ENCODE measurements around the gene PDLIM5. TPM values are rescaled to one million over a fixed set of nuclear protein-coding genes. Genes with fewer than 3 reads are reported as not detected.

The PDLIM5 gene
- total RNA-seq, 4 donors from 2014 or later, result 473 to 833 (median 673) TPM

DNA sequence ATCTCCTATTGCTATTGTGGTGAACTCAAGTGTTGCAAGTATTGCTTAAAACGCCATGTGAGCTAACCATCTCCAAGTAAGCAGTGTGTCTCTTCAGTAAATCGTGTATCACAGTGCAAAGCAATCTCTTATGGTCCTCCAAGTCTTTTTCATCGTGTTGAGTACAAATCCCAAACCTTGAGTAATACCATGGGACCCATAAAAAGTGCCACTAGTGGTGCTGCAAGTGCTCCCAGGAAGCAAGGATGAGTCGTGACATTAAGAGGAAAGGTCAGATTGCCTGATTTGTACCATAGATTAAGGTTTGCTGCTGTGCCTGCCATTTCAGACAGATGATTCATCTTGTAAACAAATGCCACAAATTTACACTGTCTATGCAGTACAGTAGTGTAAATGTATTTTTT, 239.1 kb downstream of the PDLIM5 start:
- no peak for ATAC-seq

DNA sequence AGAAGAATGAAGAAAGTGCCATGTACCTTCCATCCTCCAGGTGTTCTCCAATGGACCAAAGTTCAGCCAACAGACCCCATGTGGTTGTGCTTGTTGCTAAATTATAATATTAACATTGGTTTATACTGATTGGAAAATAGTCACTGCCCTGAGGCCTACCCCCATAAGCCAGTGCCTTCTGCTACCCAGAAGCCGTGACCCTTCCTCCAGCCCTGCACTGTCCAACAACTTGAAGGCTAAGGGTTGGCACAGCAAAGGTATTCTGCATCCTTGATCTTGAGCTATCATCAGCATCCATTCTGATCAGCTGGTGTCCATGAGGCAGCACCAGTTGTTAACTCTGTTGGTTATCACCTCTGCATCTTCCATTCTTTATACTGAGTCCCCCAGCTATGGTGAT, 239.8 kb downstream of the PDLIM5 start:
- in situ Hi-C loops (cut with MboI; ENCODE audit: low sequenced_read_pairs in 4 of 4), result no loop called here

More for the DNA sequence above, 239.1 kb downstream of the PDLIM5 start:
- no peak for DNase-seq
- no peaks in the 10 kb centered on the region for H3K27me3 ChIP-seq
- H3K4me3 ChIP-seq, result no peak overlapping the region
- TF ChIP-seq, protein P1, sequence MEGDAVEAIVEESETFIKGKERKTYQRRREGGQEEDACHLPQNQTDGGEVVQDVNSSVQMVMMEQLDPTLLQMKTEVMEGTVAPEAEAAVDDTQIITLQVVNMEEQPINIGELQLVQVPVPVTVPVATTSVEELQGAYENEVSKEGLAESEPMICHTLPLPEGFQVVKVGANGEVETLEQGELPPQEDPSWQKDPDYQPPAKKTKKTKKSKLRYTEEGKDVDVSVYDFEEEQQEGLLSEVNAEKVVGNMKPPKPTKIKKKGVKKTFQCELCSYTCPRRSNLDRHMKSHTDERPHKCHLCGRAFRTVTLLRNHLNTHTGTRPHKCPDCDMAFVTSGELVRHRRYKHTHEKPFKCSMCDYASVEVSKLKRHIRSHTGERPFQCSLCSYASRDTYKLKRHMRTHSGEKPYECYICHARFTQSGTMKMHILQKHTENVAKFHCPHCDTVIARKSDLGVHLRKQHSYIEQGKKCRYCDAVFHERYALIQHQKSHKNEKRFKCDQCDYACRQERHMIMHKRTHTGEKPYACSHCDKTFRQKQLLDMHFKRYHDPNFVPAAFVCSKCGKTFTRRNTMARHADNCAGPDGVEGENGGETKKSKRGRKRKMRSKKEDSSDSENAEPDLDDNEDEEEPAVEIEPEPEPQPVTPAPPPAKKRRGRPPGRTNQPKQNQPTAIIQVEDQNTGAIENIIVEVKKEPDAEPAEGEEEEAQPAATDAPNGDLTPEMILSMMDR (IDR thresholded peaks at IDR 0.05 in 4 of 5, conservative IDR thresholded peaks at IDR 0.05 in 1 of 5), result no peak
- no peak for TF ChIP-seq POLR2A (IDR thresholded peaks at IDR 0.05)
- H3K27ac ChIP-seq, result no peak overlapping the region
- no peaks in the 10 kb centered on the region for H3K4me1 ChIP-seq
- no peaks in the 10 kb centered on the region for H3K9me3 ChIP-seq
- no peaks in the 10 kb centered on the region for H3K36me3 ChIP-seq
- intact Hi-C loops (cut with DNase I; ENCODE audit: low total_unique reads), result no loop called here
- in situ Hi-C loops (cut with MboI; ENCODE audit: low sequenced_read_pairs in 4 of 4), result no loop called here

DNA sequence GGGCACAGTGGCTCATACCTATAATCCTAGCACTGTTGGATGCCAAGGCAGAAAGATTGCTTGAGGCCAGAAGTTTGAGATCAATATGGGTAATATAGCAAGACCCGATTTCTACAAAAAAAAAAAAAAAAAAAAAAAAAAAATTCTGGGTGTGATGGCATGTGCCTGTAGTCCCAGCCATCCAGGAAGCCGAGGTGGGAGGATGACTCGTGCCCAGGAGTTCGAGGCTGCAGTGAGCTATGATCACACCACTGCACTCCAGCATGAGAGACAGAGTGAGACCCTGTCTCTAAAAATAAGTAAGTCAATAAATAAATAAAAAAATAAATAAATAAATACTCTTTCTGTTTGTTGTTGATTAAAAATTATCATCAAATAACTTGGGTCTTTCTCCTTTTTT, 243.6 kb downstream of the PDLIM5 start:
- Histone ChIP-seq H3K4me1 (no peaks in the 10 kb centered on the region), H3K36me3 (no peaks in the 10 kb centered on the region), H3K4me3 (no peak overlapping the region), H3K27ac (no peak overlapping the region), H3K9me3 (no peaks in the 10 kb centered on the region), H3K27me3 (no peaks in the 10 kb centered on the region)
- intact Hi-C loops (cut with DNase I; ENCODE audit: low total_unique reads) (no loop called here), in situ Hi-C loops (cut with MboI; ENCODE audit: low sequenced_read_pairs in 4 of 4) (no loop called here)
- DNase-seq, result no peak
- no peak for TF ChIP-seq POLR2A (IDR thresholded peaks at IDR 0.05)
- TF ChIP-seq, protein P1 (IDR thresholded peaks at IDR 0.05 in 4 of 5, conservative IDR thresholded peaks at IDR 0.05 in 1 of 5), result no peak
- no peak for ATAC-seq

More for the DNA sequence above, 239.8 kb downstream of the PDLIM5 start:
- Histone ChIP-seq H3K27me3 (no peaks in the 10 kb centered on the region), H3K4me3 (no peak overlapping the region), H3K27ac (no peak overlapping the region), H3K36me3 (no peaks in the 10 kb centered on the region), H3K9me3 (no peaks in the 10 kb centered on the region), H3K4me1 (no peaks in the 10 kb centered on the region)
- ATAC-seq (no peak), DNase-seq (no peak)
- no peak for TF ChIP-seq POLR2A (IDR thresholded peaks at IDR 0.05)
- TF ChIP-seq, protein P1 (IDR thresholded peaks at IDR 0.05 in 4 of 5, conservative IDR thresholded peaks at IDR 0.05 in 1 of 5), result no peak
- intact Hi-C loops (cut with DNase I; ENCODE audit: low total_unique reads), result no loop called here

DNA sequence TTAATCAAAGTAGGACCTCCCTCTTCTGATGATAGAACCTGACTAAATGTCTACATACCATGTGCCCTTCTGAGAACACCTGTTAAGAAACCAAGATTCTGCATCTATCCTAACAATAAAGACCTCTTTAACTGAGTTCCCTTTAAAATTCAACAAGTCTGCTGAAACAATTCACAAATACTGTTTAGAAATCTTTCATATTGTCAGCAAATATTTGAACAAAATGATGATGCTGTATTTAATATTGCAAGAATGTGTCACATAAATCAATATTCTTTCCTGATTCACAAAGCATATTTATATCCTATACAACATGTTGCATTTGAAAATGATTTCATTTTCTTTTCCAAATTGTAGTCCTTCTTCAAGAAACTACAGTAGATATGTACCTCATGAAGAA, 246.4 kb downstream of the PDLIM5 start:
- ATAC-seq (no peak), DNase-seq (no peak)
- Histone ChIP-seq H3K9me3 (no peaks in the 10 kb centered on the region), H3K27ac (no peak overlapping the region), H3K4me1 (no peaks in the 10 kb centered on the region), H3K27me3 (no peaks in the 10 kb centered on the region), H3K36me3 (no peaks in the 10 kb centered on the region), H3K4me3 (no peak overlapping the region)
- intact Hi-C loops (cut with DNase I; ENCODE audit: low total_unique reads) (no loop called here), in situ Hi-C loops (cut with MboI; ENCODE audit: low sequenced_read_pairs in 4 of 4) (no loop called here)
- no peak for TF ChIP-seq POLR2A (IDR thresholded peaks at IDR 0.05)
- TF ChIP-seq, protein P1 (IDR thresholded peaks at IDR 0.05 in 4 of 5, conservative IDR thresholded peaks at IDR 0.05 in 1 of 5), result no peak

DNA sequence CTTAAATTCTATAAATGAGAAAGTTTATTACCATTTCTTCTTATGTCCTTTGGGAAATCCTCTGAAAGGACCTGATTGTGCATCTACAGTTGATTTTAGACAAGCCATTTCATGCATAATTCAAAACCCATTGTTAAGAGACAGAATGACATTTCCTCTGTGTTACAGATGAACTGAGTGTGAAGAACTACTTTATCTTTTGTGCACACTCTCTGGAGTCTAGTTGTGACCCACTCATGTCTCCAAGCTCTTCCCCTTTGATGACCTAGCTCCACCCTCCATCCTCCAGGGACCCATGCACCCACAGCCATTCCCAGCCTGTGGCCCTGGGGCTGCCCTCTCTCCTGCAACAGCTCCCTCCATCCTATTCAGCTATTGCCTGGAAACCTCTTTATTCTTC, 248.6 kb downstream of the PDLIM5 start:
- H3K27me3 ChIP-seq, result no peaks in the 10 kb centered on the region
- DNase-seq (no peak), ATAC-seq (no peak)
- H3K27ac ChIP-seq, result no peak overlapping the region
- in situ Hi-C loops (cut with MboI; ENCODE audit: low sequenced_read_pairs in 4 of 4), result no loop called here
- TF ChIP-seq, protein P1 (IDR thresholded peaks at IDR 0.05 in 4 of 5, conservative IDR thresholded peaks at IDR 0.05 in 1 of 5), result no peak
- no peak for TF ChIP-seq POLR2A (IDR thresholded peaks at IDR 0.05)
- no peak overlapping the region for H3K4me3 ChIP-seq
- no peaks in the 10 kb centered on the region for H3K4me1 ChIP-seq
- intact Hi-C loops (cut with DNase I; ENCODE audit: low total_unique reads), result no loop called here
- H3K9me3 ChIP-seq, result no peaks in the 10 kb centered on the region
- no peaks in the 10 kb centered on the region for H3K36me3 ChIP-seq
